Mucosa of gallbladder (tissue), 1 donor: ENCODE results near the gene CSF1R. TPM values are rescaled to one million over a fixed set of nuclear protein-coding genes. Genes with fewer than 3 reads are reported as not detected.

Source experiments
- DNase-seq: peaks from one replicate; pipeline ENCODE4 v3.0.0-alpha.2; 2020; ENCODE audit warnings: low spot score
- total RNA-seq: library from RNA; stranded (reverse); gene quantifications from one replicate; pipeline ENCODE4 v1.2.1, GENCODE V29; 2021
- donor health status: DM: no; HTN: no; CAD: no.

CSF1R gene
- total RNA-seq, 1 donor from 2014 or later, result 91.9 TPM

DNA sequence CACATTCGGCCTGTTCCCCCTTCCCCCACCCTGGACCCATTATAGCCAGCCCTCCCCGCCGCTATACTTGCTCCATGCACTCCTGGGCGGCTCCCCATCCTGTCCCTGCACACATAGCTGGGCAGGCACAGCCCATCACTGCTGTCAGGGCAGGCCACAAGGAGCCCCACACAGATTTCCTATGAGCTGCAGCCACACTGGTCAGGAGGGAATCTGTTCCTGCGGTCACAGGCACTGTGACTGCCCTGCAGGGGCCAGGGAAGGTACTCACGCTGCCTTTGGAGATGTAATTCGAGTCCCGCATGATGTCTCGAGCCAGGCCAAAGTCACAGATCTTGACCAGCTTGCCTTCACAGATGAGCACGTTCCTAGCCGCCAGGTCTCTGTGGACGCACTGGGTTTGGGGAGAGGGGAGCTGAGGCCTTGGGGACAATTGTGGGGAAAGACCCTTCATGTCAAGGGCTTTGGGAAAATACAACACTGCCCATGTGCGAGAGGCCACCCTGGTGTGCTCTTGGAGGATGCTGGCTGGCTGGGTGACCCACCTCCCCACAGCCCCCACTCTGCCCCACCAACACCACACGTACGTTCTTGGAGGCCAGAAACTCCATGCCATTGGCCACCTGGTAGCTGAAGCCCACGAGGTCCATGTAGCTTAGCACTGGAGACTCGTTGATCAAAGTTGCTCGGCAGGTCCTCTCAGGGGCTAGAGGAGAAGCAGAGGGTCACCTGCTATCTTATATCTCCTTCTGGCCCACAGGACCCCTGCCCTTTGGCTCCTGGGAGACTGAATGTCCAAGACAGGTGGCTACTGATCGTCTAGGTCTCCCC, 34.5 kb upstream of the CSF1R start:
- DNase-seq, result no peak

DNA sequence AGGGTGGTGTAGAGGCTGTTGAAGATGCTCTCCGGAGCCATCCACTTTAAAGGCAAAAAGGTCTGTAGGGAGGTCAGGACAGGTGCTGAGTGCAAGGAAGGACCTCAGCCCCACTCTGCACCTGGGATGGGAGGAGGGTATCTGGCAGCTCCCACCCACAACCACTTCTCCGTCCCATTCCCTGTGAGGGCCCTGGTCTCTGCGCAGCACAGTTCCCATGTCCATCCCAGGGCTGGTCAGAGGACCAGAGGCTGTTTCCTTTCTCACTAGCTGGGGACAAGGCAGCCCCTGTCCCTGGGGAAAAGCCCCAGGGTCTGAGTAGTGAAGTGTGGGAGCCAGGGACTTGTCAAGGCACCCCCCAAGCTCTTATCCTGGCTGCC, 33.7 kb upstream of the CSF1R start:
- DNase-seq, result no peak

DNA sequence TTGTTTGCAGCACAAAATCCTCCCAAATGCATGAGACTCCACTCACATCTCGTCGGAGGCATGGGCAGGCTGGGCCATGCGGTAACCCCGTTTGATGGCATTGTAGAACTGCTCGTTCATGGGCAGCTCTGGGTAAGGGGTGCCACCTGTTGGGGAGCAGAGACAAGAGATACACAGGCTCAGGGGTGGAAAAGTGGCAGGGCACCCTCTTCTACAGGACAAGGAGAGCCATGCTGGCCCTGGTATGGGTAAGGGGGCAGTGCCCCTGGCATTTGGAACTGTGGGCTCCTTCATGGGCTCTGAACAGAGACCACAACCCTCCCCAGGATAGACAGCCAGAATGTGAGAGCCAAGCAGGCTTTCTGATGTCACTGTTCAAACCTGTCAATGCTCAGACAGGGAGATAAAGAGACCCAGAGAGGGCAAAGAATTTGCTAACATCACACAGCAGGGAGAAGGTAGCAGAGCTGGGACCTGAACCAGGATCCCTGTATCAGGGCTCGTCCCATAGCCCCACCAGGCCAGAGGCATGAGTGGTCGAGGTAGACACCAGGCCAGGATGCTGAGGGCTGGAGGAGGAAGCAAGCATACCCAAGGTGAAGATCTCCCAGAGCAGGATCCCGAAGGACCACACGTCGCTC, 33.2 kb upstream of the CSF1R start:
- no peak for DNase-seq

DNA sequence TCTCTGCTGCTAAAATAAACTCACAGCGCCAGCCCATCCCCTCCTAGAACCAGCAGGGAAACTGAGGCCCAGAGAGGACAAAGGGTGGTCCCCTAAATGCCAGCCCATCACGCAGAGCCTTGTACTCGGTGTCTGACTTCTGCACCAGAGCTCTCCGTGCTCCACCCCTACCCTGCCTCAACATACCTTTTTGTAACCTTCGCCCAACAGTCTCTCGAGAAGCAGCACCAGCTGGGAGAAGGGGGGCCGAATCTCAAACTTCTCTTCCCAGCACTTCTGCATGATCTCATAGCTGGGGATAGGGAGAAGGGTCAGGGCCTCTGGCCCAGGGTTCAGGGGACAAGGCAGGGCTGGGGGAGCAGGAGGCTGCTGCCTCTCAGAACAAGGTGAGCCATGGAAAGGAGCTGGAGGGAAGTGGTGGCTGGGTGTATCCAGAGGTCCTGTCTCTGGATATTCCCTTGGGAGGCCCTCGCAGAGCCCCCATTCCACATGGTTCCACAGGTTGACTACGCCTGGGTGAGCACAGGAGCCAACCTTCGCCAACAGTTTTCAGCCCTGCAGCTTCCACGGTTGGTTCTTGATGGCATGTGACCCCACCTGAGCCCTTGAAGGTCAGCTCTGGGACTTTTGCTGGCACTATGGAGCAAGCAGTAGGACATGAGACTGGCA, 32.3 kb upstream of the CSF1R start:
- DNase-seq, result no peak

DNA sequence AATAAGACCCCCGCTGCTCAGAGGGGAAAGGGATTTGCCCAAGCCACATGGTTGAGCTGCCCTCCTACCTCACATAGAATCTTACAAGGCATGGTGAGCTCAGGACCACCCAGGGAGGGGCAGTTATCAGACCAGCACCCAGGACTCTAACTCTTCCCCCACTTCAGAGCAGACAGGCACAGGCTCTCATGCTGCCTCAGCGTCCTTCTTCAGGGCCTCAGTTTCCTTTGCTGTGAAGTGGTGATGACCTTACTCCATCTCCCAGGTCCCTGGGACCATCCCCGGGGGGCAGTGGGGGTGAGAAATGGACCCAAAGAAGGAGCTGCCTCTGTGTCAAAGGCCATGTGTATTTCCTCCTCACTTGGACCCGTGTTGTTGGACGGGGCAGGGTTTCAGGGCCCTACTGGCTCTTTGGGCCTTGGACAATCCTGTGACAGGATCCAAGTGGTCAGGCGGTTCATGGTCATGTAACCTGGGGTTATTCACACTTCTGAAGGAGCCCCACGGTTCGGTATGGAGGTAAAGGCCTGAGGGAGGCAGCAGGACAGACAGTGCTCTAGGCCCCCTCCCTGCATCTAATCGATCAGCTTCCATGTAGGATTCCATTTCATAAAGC, 31.7 kb upstream of the CSF1R start:
- no peak for DNase-seq

DNA sequence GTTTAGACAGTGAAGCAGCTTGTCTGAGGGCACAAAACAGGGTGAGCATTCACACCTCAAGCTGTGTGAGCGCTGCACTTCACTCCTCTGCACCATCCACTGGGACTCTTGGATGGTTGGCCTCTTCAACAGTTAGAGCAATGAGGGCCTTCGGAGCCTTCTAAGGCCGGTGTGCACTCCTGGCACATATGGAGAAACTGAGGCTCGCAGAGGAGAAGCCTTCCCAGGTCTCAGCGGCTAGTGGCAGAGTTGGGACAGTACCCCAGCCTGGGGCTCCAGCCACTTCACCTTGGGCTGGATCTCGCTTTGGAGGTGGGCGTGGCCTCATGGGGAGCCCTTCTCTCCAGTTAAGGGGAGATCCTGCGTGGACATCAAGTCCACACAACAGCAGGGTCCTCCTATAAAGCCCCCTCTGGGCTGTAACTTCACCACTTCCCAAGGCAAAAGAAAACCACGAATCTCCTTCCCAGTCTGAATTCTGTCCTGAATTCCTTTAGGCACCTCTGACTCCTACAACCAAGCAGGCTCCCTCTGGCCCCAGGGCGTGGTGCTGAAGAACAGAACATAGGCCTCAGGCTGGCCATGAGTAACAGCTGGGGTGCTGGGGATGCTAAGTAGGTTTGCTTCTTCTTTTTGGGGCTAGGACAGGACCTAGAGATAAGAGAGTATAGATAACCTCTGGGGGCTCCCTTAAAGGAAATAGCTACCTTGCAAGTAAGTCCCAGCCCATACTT, 30.5 kb upstream of the CSF1R start:
- peak; percentile 7 for DNase-seq

DNA sequence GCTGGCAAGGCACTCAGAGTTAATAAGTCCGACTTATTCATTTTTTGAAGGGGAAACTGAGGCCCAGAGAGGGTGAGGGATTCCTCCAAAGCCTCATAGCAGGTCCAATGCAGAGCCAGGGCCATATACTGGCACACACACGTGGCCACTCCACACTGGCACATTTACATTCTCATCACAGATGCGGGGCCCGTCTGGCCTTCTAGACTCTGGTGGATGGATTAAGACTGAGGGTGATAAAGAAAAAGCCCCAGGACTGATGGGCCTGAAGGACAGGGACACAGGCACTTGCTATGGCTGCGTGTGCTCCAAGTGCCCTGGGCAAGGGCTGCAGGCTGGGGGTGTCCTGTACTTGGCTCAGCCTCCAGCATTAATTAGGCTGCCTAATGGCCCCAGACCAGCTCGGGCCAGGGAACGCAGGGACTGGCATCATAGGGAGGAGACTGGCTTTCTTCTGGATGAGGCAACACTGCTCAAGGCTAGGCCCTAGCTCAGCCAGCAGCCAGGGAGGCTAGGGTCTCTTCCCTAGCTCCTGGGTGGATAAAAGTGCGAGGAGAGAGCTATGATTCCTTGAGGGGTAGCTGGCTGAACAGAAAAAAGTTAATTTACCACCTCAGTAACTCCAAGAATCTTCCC, 28.5 kb upstream of the CSF1R start:
- DNase-seq, result peak; percentile 7

DNA sequence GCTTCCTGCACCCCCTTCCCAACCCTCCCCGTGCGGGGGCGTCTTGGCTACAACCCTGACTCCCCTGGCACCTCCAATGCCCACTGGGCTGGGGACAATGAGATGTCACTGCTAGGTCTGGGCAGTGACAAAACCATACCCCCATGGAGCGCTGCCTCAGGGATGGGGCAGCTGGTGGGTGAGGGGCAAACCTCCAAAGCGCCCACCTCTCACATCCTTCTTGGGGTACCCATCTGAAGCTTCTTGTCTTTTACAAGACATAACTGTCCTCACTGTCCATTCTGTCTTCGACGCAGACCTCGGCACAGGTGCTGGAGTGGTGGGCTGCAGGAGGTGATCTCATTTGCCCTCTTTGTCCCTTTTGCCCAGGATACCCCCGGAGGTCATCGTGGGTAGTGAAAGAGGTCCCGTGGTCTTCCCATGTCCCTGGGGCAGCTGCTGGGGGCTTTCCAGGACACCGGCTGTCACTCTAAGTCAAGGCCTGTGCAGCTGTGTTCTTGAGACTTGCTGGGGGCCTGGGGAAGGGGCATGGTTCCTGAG, 27.8 kb upstream of the CSF1R start:
- DNase-seq, result peak; percentile 9

DNA sequence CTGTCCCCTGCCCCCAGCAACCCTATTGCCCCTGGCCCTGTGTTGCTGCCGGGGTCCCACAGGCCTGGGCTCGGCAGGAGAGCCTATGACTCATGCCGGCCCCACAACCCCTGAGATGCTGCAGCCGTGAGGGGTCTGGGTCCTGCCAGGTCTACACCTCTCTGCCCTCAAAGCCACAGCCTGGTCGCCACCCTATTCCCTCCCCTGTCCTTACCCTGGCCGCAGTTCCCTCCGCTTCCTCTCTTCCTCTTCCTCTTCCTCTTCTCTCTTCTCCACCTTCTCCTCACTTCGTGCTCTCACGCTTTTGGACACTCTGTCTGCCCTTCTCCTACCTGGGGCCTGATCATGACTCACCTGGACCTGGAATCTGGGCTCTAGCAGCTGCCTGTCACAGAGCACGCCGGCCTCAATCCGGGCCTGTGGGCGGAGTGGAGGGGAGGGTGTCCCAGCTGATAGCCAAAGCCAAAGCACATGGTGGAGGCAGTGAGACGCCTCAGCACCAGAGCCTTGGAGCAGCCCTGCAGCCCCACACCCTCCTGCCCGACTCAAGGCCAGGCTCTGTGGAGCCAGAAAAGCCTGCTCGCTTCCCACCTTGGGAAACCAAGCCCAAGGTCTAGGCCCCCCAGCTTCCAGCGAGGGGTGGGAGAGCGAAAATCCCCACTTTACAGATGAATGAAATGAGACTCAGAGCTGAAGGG, 26.8 kb upstream of the CSF1R start:
- DNase-seq, result peak; percentile 10

DNA sequence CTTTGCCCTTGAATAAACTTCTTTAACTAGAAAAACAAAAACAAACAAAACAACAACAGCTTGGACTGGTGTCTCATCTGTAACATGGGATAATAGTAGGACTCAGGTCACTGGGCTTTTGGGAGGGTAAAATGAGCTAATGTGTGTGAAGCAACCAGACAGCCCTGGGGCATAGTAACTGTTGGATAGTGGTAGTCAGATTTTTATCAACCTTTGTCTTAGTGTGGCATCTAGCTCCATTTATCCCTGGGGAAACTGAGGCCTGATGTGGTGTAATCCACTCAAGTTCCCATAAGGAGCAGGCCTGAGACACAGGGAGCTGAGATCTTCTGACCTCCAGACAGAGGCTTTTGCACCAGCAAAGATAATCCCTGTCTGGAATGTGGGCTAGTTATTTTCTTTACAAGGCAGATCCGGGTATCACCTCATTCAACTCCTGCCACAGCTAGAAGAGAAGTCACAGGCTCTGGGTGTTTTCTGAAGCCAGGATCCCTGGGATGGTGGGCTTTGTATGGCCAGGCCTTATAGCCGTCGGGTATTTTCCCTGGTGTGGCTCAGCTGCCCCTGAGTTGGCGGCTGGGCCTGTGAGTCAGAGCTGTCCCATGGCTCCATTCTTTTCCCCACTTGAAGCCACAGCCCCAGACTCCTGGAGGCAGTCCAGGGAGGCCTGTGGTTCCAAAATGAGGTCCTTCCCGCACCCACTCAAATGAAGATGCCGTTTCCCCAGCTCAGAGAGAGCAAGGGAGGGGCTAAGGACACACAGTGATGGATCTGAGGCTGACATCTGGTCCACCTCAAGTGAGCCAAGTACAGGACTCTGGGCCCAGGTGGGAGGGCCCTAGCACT, 26.1 kb upstream of the CSF1R start:
- DNase-seq, result peak; percentile 49

DNA sequence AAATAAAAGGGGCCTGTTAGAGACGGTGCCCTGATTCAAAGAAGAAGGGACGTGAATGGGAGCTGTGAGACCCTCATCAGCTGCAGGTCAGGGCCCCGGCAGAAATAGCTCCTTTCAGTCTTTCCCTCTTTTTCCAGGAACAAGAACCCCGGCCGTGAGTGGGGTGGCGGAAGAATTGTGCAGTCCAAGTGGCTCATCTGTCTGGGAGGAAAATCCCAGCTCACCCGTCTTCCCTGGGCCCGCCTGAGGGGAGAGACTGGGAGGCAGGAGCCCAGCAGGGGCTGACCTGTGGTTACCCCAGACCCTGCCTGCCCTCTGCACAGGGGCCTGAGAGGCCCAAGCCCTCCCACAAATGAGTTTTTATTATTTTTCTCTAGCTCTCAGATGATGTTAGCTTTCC, 24.8 kb upstream of the CSF1R start:
- no peak for DNase-seq

DNA sequence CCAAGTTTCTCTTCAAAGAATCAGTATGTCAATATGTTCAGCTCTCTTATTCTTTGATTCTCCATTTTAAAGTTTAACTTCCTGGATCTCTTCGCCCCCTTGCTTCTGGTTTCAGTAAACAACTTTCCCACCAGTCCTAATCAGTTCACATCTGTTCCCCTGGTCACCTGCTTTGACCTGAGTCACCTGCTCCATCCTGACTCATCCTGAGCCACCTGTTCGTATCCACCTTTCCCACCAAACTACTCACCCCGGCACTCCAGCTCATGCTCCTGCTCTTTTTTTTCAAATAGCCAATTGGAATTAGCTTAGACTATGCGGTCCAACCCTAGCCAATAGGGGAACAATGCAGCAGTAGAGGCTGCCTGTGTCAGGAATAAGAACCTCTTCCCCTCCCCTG, 23.6 kb upstream of the CSF1R start:
- DNase-seq, result no peak

DNA sequence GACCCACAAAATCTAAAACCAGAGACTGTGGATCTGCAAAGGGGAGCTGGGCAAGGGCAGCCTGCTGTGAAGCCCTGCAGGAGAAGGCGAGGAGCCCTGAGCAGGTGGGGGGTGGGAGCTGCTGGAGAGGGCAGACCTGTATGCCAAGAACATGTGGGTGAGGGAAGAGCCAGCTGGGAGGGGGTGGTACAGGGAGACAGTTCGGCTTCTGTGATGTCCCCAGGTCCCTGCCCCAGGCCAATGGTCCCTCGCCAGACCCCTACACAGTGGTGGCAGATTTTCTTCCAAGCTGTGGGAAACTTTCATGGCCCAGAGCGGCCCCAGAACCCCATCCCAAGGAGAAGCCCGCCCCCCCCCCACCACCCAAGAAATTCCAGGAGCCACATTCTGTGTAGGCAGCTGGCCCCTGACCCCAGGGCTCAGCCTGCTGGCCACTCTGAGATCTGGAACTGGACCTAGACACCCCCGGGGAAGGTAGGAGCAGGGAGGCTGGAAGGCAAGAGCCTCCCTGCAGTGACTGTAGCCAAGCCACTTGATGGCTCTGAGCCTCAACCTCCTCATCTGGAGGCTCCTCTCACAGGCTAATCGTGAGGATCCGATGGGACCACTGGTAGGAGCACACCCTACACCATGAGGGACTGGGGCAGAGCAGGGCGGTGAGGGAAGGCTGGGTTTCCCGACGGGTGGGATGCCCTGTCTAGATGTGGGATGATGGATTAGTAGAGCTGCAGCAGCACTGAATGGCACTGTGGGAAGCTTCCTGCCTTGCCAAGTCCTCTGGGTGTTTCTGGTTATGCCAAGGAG, 22.6 kb upstream of the CSF1R start:
- DNase-seq, result peak; percentile 9

DNA sequence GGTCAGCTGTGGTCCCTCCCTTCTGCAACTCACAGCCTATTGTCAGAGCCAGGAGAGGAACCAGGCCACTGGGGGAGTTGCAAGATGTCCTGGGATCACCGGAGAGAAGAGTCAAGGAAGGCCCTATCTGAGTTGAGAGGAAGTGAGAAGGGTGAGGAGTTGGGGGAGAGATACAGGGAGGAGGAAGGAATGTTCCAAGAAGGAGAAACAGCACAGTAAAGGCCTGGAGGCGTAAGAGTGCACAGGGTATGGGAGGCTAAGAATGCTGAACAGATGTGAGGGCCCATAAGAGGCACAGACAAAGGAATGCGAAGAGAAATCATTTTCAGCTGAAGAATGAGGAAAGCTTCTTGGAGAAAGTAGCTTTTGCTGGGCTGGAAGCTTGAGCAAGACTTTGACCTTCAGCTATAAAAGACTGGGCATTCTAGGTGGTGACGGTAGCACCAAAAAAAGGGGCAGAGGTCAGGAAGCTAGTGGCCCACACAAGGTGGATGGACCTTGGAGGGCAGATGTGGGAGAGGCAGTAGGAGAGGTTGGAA, 21.6 kb upstream of the CSF1R start:
- DNase-seq, result peak; percentile 8

DNA sequence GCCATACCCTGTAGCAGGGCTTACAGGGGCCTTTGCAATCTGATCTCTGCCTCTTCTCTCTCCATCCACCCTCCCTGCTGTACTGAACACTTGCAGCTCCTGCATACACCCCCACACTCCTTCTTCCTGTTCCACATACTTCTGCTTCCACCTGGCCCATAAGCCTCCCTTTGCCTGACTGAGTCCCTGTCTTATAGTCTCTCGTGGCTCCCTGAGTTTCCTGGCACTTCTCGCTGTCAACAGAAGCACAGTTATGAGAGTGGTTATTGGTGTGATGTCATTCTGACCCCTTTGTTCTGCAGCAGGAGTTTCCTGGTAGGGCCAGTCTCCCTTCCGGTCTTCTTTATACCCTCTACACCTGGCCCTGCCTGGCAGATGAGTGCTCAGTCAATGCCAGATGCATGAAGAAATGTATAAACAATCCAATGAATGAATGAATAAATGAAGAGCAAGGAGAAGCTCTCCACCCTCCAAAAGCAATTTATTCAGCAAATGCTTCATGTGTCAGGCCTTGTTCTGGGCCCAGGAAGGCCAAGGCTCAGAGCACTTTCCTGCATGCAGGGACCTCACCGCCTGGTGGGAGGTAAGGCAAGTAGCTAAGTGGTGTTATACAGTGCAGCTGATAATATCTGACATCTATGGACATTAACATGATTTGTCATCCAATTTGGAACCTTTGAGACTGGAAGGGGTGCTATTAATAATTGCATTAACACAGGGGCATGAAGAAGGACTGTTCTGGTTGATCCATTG, 20.5 kb upstream of the CSF1R start:
- DNase-seq, result peak; percentile 8

DNA sequence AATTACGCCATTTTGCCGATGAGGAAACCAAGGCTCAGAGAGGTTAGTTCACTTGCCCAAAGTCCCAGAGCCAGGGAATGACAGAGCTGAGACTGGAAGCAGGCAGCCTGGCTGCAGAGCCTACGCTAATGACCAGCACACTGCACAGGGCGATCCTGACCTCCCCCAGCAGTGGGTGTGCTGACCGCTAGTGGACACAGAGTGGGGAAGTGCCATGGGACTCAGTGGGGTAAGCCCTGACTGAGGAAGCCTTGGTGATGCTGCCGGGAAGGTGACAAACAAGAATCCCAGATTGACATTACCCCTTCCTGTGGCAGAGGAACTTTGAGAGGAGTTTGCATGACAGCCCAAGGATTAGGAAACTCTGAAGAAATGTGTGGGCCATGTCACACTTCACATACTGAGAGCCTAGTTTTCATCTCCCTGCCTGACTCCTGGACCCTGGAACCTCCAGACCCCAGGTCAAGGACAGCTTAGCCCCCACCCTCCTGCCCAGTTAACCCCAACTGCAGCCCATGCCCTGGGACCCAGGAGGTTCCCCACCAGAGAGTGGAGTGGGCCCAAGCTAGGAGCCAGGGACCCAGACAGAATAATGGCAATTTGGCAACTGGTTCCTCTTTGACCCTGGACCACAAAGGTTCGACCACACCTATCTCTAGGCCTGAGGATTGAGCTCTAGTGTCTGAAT, 19.7 kb upstream of the CSF1R start:
- DNase-seq, result peak; percentile 9

DNA sequence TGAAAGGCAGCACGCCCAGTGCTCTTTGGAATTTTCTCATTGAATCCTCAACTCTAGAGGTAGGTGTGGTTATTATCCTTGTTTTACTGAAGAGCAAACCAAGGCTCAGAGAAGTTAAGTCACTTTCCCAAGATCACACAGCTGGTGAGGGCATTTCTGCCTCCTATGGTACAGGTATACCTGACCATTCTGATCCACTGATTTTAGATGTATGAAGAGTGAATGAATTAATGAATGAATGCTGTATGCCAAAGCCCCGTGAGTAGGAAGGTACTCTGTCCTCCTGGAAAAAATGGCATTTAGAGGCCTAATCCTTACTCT, 18.2 kb upstream of the CSF1R start:
- no peak for DNase-seq
